ENCODE data around the gene C9. TPM values are rescaled to one million over a fixed set of nuclear protein-coding genes. Genes with fewer than 3 reads are reported as not detected.

Gene C9
- total and polyA plus RNA-seq, 2 donors (not counting 1 experiment from before 2014, with no cell fraction given) = not detected

- no peaks in the 10 kb centered on the region for H3K9me3 ChIP-seq (ENCODE audit: control extremely low read depth in 1 of 3, control insufficient read depth in 2 of 3, insufficient read depth in 1 of 3, low read length in 2 of 3)
- no peak overlapping the region for H3K27ac ChIP-seq (ENCODE audit: low read length in 2 of 2)
- TF ChIP-seq CTCF (IDR thresholded peaks at IDR 0.05) = no peak
- no peak for TF ChIP-seq EZH2 (IDR thresholded peaks at IDR 0.05; ENCODE audit: borderline replicate concordance, insufficient read depth, low read depth, low read length, poor library complexity, severe bottlenecking)
- Mint-ChIP-seq H3K27ac (no peak overlapping the region), H3K9me3 (ENCODE audit: insufficient read depth) (no peaks in the 10 kb centered on the region), H3K27me3 (peaks cover 5% of the 10 kb centered on the region), H3K4me1 (no peaks in the 10 kb centered on the region), H3K4me3 (no peak overlapping the region)
- ChIA-PET CTCF (interaction anchor here (1.8 kb wide), 1 partner anchor 10 kb away, joined by 3 read pairs; no protein-coding TSS in a partner anchor), POLR2A (no interaction called here)
- no peaks in the 10 kb centered on the region for H4K20me1 ChIP-seq (ENCODE audit: control insufficient read depth, insufficient read depth, low read length, poor library complexity, severe bottlenecking)
- H3K27me3 ChIP-seq (replicated peaks in 1 of 4; ENCODE audit: control extremely low read depth in 1 of 4, control insufficient read depth in 3 of 4, insufficient read depth in 4 of 4, low read length in 3 of 4) = no peaks in the 10 kb centered on the region
- no peak for DNase-seq
- no peak overlapping the region for H2AFZ ChIP-seq (ENCODE audit: insufficient read depth, low read depth, low read length, poor library complexity, severe bottlenecking)
- ATAC-seq (ENCODE audit: low read depth) = no peak
- H3K4me2 ChIP-seq (replicated peaks; ENCODE audit: low read depth, low read length, poor library complexity, severe bottlenecking) = no peak overlapping the region
- intact Hi-C loops (cut with micrococcal nuclease) = no loop called here
- no peaks in the 10 kb centered on the region for H3K79me2 ChIP-seq (ENCODE audit: control insufficient read depth, insufficient read depth, low read length)
- 100% methylated on average over 1 of the region's 3 CpGs for WGBS (ENCODE audit: insufficient coverage)
- no peaks in the 10 kb centered on the region for H3K4me1 ChIP-seq (ENCODE audit: control insufficient read depth in 2 of 2, insufficient read depth in 2 of 2, low read length in 2 of 2)
- H3K36me3 ChIP-seq (replicated peaks in 1 of 2; ENCODE audit: control extremely low read depth in 1 of 2, control insufficient read depth in 1 of 2, extremely low read depth in 1 of 2, insufficient read depth in 2 of 2, low read length in 1 of 2) = no peaks in the 10 kb centered on the region
- no peak overlapping the region for H3K4me3 ChIP-seq (ENCODE audit: control extremely low read depth in 1 of 5, extremely low read depth in 1 of 5, insufficient read depth in 1 of 5, low read depth in 2 of 5, low read length in 4 of 5)
- H3K9ac ChIP-seq (ENCODE audit: low read length) = no peak overlapping the region
Observed at GRCh38 chr5:39371367-39371635, 7.0 kb upstream of the C9 start.

- H4K20me1 ChIP-seq (ENCODE audit: control insufficient read depth, insufficient read depth, low read length, poor library complexity, severe bottlenecking) = no peaks in the 10 kb centered on the region
- ATAC-seq (ENCODE audit: low read depth) (no peak), DNase-seq (no peak)
- no peak overlapping the region for H3K4me3 ChIP-seq (ENCODE audit: control extremely low read depth in 1 of 5, extremely low read depth in 1 of 5, insufficient read depth in 1 of 5, low read depth in 2 of 5, low read length in 4 of 5)
- TF ChIP-seq CTCF (IDR thresholded peaks at IDR 0.05) (no peak), EZH2 (IDR thresholded peaks at IDR 0.05; ENCODE audit: borderline replicate concordance, insufficient read depth, low read depth, low read length, poor library complexity, severe bottlenecking) (no peak)
- H3K9me3 ChIP-seq (ENCODE audit: control extremely low read depth in 1 of 3, control insufficient read depth in 2 of 3, insufficient read depth in 1 of 3, low read length in 2 of 3) = no peaks in the 10 kb centered on the region
- Mint-ChIP-seq H3K4me3 (no peak overlapping the region), H3K4me1 (no peaks in the 10 kb centered on the region), H3K27me3 (peaks cover 4% of the 10 kb centered on the region), H3K27ac (no peak overlapping the region), H3K9me3 (ENCODE audit: insufficient read depth) (no peaks in the 10 kb centered on the region)
- no peaks in the 10 kb centered on the region for H3K36me3 ChIP-seq (replicated peaks in 1 of 2; ENCODE audit: control extremely low read depth in 1 of 2, control insufficient read depth in 1 of 2, extremely low read depth in 1 of 2, insufficient read depth in 2 of 2, low read length in 1 of 2)
- POLR2A ChIA-PET = no interaction called here
- no peaks in the 10 kb centered on the region for H3K79me2 ChIP-seq (ENCODE audit: control insufficient read depth, insufficient read depth, low read length)
- no peak overlapping the region for H3K4me2 ChIP-seq (replicated peaks; ENCODE audit: low read depth, low read length, poor library complexity, severe bottlenecking)
- CTCF ChIA-PET = interaction anchor here (1.8 kb wide), 1 partner anchor 9 kb away, joined by 3 read pairs; no protein-coding TSS in a partner anchor
- no peaks in the 10 kb centered on the region for H3K4me1 ChIP-seq (ENCODE audit: control insufficient read depth in 2 of 2, insufficient read depth in 2 of 2, low read length in 2 of 2)
- no peak overlapping the region for H3K27ac ChIP-seq (ENCODE audit: low read length in 2 of 2)
- WGBS (ENCODE audit: insufficient coverage) = 98% methylated on average over 4 of the region's 10 CpGs
- intact Hi-C loops (cut with micrococcal nuclease) = no loop called here
- no peak overlapping the region for H2AFZ ChIP-seq (ENCODE audit: insufficient read depth, low read depth, low read length, poor library complexity, severe bottlenecking)
- no peaks in the 10 kb centered on the region for H3K27me3 ChIP-seq (replicated peaks in 1 of 4; ENCODE audit: control extremely low read depth in 1 of 4, control insufficient read depth in 3 of 4, insufficient read depth in 4 of 4, low read length in 3 of 4)
- H3K9ac ChIP-seq (ENCODE audit: low read length) = no peak overlapping the region
Observed at GRCh38 chr5:39370555-39371366, 6.5 kb upstream of the C9 start.
